ENCODE data around the gene TAF4.

The TAF4 gene

GRCh38 chr20:62030357-62030756 lies 35.3 kb downstream of the TAF4 start:
- Mint-ChIP-seq H3K36me3 (ENCODE audit: low read depth) (peaks cover 3% of the 10 kb centered on the region), H3K4me3 (no peak overlapping the region), H3K4me1 (ENCODE audit: low read depth) (peaks cover 35% of the 10 kb centered on the region), H3K27ac (peak overlapping the region; percentile 21), H3K27me3 (ENCODE audit: low read depth) (no peaks in the 10 kb centered on the region), H3K9me3 (no peaks in the 10 kb centered on the region)

DNA sequence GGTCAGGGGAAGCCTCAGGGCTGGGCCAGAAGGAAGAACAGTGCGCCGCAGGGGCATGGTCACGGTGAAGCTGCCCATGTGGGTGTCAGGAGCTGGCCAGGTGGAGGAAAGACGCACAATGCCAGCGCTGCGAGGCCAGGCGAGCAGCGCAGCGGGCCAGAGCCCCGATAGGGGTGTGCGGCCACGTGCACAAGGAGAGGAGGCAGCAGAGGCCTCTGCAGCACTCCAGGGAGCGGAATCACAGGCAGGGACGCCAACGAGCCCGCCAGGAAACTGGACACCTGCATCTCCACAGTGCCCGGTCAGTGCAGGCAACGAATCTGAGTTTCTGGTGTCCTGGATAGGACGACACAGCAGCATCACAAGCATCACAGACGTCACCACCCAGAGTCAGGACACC lies 35.7 kb downstream of the TAF4 start:
- peaks cover 3% of the 10 kb centered on the region for H3K36me3 Mint-ChIP-seq (ENCODE audit: low read depth)
- peaks cover 35% of the 10 kb centered on the region for H3K4me1 Mint-ChIP-seq (ENCODE audit: low read depth)
- H3K27ac Mint-ChIP-seq: no peak overlapping the region
- no peaks in the 10 kb centered on the region for H3K27me3 Mint-ChIP-seq (ENCODE audit: low read depth)
- no peak overlapping the region for H3K4me3 Mint-ChIP-seq
- no peaks in the 10 kb centered on the region for H3K9me3 Mint-ChIP-seq

DNA sequence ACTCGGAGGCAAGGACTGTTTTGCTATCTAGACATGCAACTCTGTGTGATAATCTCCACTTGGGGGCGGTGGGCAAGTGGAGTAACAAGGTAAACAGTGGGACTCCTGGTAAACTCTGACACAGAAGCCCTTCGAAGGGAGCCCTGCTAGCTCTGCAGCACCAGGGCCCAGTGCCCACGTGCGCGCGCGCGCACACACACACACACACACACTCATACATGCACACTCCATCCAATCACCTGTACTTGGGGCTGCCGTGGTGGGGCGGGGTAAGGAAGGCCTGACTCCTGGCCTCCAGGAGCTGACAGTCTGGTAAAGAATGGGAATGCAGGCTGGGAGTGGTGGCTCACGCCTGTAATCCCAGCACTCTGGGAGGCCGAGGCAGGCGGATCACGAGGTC lies 36.4 kb downstream of the TAF4 start:
- Mint-ChIP-seq H3K9me3 (no peaks in the 10 kb centered on the region), H3K27ac (no peak overlapping the region), H3K4me3 (no peak overlapping the region), H3K4me1 (ENCODE audit: low read depth) (peaks cover 35% of the 10 kb centered on the region), H3K36me3 (ENCODE audit: low read depth) (peaks cover 3% of the 10 kb centered on the region), H3K27me3 (ENCODE audit: low read depth) (no peaks in the 10 kb centered on the region)

DNA sequence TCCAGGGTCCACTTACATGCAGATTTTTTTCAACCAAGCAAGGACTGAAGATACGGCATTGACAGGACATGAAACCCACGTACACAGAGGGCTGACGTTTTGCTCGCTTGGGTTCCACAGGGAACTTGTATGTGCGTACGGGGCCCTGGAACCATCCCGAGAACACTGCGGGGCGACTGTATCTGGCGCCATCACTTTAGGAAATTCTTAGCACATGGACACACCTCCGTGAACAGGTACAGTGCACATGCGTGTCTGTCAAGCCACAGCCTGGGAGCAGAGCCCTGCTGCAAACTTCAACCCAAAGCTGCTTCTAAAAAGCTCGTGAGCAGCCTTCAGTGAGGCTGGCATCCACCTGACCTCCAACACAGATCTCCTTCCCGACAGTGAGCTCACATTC lies 37.3 kb downstream of the TAF4 start:
- Mint-ChIP-seq H3K36me3 (ENCODE audit: low read depth) (peaks cover 3% of the 10 kb centered on the region), H3K27ac (no peak overlapping the region), H3K9me3 (no peaks in the 10 kb centered on the region), H3K4me1 (ENCODE audit: low read depth) (peaks cover 35% of the 10 kb centered on the region), H3K27me3 (ENCODE audit: low read depth) (no peaks in the 10 kb centered on the region), H3K4me3 (no peak overlapping the region)

GRCh38 chr20:62027698-62028321 lies 37.9 kb downstream of the TAF4 start:
- no peaks in the 10 kb centered on the region for H3K27me3 Mint-ChIP-seq (ENCODE audit: low read depth)
- peaks cover 3% of the 10 kb centered on the region for H3K36me3 Mint-ChIP-seq (ENCODE audit: low read depth)
- no peak overlapping the region for H3K4me3 Mint-ChIP-seq
- peaks cover 34% of the 10 kb centered on the region for H3K4me1 Mint-ChIP-seq (ENCODE audit: low read depth)
- no peaks in the 10 kb centered on the region for H3K9me3 Mint-ChIP-seq
- no peak overlapping the region for H3K27ac Mint-ChIP-seq

- Mint-ChIP-seq H3K9me3 (no peaks in the 10 kb centered on the region), H3K4me1 (ENCODE audit: low read depth) (peaks cover 31% of the 10 kb centered on the region), H3K27me3 (ENCODE audit: low read depth) (no peaks in the 10 kb centered on the region), H3K36me3 (ENCODE audit: low read depth) (peaks cover 3% of the 10 kb centered on the region), H3K27ac (no peak overlapping the region), H3K4me3 (no peak overlapping the region)
Measured at GRCh38 chr20:62027116-62027515, 38.6 kb downstream of the TAF4 start.

GRCh38 chr20:62026564-62026856 lies 39.2 kb downstream of the TAF4 start:
- Mint-ChIP-seq H3K4me3 (no peak overlapping the region), H3K4me1 (ENCODE audit: low read depth) (peaks cover 26% of the 10 kb centered on the region), H3K9me3 (no peaks in the 10 kb centered on the region), H3K27me3 (ENCODE audit: low read depth) (no peaks in the 10 kb centered on the region), H3K27ac (no peak overlapping the region), H3K36me3 (ENCODE audit: low read depth) (peaks cover 3% of the 10 kb centered on the region)

- peaks cover 3% of the 10 kb centered on the region for H3K36me3 Mint-ChIP-seq (ENCODE audit: low read depth)
- no peak overlapping the region for H3K4me3 Mint-ChIP-seq
- no peaks in the 10 kb centered on the region for H3K9me3 Mint-ChIP-seq
- peaks cover 21% of the 10 kb centered on the region for H3K4me1 Mint-ChIP-seq (ENCODE audit: low read depth)
- H3K27me3 Mint-ChIP-seq (ENCODE audit: low read depth): no peaks in the 10 kb centered on the region
- no peak overlapping the region for H3K27ac Mint-ChIP-seq
Measured at GRCh38 chr20:62025832-62026563, 39.7 kb downstream of the TAF4 start.

DNA sequence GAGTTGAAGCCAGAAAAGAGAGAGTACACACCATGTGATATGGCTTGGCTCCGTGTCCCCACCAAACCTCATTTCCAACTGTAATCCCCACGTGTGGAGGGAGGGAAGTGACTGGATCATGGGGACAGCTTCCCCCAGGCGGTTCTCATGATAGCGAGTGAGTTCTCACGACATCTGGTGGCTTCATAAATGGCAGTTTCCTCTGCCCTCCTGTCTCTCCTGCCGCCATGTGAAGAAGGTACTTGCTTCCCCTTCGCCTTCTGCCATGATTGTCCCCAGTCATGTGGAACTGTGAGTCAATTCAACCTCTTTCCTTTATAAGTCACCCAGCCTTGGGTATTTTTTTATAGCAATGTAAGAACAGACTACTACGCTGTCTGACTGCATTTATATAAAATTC lies 40.3 kb downstream of the TAF4 start:
- H3K36me3 Mint-ChIP-seq (ENCODE audit: low read depth): peaks cover 3% of the 10 kb centered on the region
- H3K27me3 Mint-ChIP-seq (ENCODE audit: low read depth): no peaks in the 10 kb centered on the region
- no peak overlapping the region for H3K27ac Mint-ChIP-seq
- no peak overlapping the region for H3K4me3 Mint-ChIP-seq
- peaks cover 18% of the 10 kb centered on the region for H3K4me1 Mint-ChIP-seq (ENCODE audit: low read depth)
- no peaks in the 10 kb centered on the region for H3K9me3 Mint-ChIP-seq

DNA sequence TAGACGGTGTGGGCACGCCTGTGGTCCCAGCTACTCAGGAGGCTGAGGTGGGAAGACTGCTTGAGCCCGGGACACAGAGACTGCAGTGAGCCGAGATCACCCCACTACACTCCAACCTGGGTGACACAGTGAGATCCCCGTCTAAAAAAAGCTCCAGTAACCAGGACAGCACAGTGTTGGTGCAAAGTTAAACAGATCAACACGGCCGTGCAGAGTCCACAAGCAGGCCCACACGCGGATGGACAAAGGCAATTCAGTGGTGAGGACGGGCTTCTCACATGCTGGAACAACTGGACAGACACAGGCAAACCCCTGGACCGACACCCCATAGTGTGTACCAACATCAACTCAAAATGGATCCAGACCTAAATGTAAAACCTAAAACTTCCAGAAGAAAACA lies 41.7 kb downstream of the TAF4 start:
- Mint-ChIP-seq H3K36me3 (ENCODE audit: low read depth) (peaks cover 3% of the 10 kb centered on the region), H3K27ac (no peak overlapping the region), H3K9me3 (no peaks in the 10 kb centered on the region), H3K4me3 (no peak overlapping the region), H3K27me3 (ENCODE audit: low read depth) (no peaks in the 10 kb centered on the region), H3K4me1 (ENCODE audit: low read depth) (peaks cover 18% of the 10 kb centered on the region)

DNA sequence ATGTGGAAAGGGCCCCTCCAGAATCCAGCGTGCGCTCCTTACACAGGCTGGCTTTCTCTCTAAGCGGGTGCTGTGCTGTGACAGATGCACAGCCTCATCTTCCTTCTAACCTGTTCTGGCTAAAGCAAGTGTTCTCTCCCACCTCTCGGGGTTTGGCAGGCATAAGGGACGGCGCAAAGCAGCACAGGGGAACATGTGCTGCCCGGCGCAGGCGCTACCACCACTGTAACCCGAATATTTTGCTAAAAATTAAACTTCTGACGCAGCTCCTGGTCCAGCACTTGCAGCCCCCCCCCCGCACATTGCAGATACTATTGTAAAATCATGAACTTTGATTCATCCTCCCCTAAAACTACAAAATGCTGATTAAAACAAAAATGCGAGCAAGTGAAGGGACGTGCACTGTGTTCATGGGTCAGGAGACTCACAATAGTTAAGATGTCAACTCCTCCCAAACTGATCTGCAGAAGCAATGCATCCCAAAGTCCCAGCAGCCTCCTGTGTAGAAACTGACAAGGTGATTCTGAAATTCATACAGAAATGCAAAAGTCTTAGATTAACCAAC lies 43.0 kb downstream of the TAF4 start:
- Mint-ChIP-seq H3K36me3 (ENCODE audit: low read depth) (peaks cover 3% of the 10 kb centered on the region), H3K27ac (no peak overlapping the region), H3K4me1 (ENCODE audit: low read depth) (peaks cover 18% of the 10 kb centered on the region), H3K27me3 (ENCODE audit: low read depth) (no peaks in the 10 kb centered on the region), H3K9me3 (no peaks in the 10 kb centered on the region), H3K4me3 (no peak overlapping the region)

GRCh38 chr20:62021793-62022385 lies 43.8 kb downstream of the TAF4 start:
- H3K4me1 Mint-ChIP-seq (ENCODE audit: low read depth): peaks cover 12% of the 10 kb centered on the region

GRCh38 chr20:62020935-62021701 lies 44.6 kb downstream of the TAF4 start:
- no peak overlapping the region for H3K4me3 Mint-ChIP-seq
- peaks cover 8% of the 10 kb centered on the region for H3K4me1 Mint-ChIP-seq (ENCODE audit: low read depth)
- H3K27ac Mint-ChIP-seq: no peak overlapping the region
- no peaks in the 10 kb centered on the region for H3K9me3 Mint-ChIP-seq
- H3K27me3 Mint-ChIP-seq (ENCODE audit: low read depth): no peaks in the 10 kb centered on the region
- H3K36me3 Mint-ChIP-seq (ENCODE audit: low read depth): no peaks in the 10 kb centered on the region

More at GRCh38 chr20:62021793-62022385, 43.8 kb downstream of the TAF4 start:
- H3K36me3 Mint-ChIP-seq (ENCODE audit: low read depth): no peaks in the 10 kb centered on the region
- H3K4me3 Mint-ChIP-seq: no peak overlapping the region
- no peaks in the 10 kb centered on the region for H3K9me3 Mint-ChIP-seq
- H3K27ac Mint-ChIP-seq: no peak overlapping the region
- no peaks in the 10 kb centered on the region for H3K27me3 Mint-ChIP-seq (ENCODE audit: low read depth)

DNA sequence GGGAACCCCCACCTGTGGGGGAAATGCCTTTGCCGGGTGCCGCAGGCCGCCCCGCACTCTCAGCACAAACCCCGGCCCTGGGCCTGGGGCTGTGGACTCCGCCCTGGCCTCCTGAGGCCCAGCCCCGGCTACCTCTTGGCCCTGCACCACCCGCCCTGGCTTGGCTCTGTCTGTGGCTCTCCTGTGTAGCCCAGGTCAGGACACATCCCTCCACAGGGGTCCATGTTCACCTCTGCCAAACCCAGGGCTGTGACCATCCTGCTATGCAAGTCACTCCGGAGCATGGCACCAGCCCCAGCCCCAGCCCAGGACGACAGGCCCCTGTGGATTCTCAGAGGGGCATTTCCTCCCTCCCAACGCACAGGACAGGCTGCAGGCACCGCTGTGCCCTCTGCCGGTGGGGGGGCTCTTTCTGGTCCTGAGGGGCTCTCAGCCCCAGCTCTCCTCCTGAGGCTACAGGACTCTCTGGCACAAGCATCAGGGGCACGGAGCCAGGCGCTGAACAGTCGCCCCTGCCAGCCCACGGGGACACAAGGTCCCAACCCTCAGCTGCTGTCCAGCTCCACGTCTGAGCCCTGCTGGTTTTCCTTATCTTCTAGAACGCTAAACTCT lies 45.7 kb downstream of the TAF4 start:
- Mint-ChIP-seq H3K9me3 (no peaks in the 10 kb centered on the region), H3K4me3 (no peak overlapping the region), H3K4me1 (ENCODE audit: low read depth) (peaks cover 2% of the 10 kb centered on the region), H3K36me3 (ENCODE audit: low read depth) (no peaks in the 10 kb centered on the region), H3K27ac (no peak overlapping the region), H3K27me3 (ENCODE audit: low read depth) (no peaks in the 10 kb centered on the region)
